OCI-M1 (cell line): Measurements from ENCODE around the gene RADIL.

Experiments used
- DNase-seq: peaks from one replicate; lab custom pipeline; 2025; lab: John Stamatoyannopoulos, UW

Gene RADIL

GRCh38 chr7:4882169-4883032 lies 1.1 kb downstream of the RADIL start:
- no peak for DNase-seq

GRCh38 chr7:4880218-4880617 lies 3.3 kb downstream of the RADIL start:
- no peak for DNase-seq

- DNase-seq, result no peak
Measured at GRCh38 chr7:4879396-4880081, 4.0 kb downstream of the RADIL start.

DNA sequence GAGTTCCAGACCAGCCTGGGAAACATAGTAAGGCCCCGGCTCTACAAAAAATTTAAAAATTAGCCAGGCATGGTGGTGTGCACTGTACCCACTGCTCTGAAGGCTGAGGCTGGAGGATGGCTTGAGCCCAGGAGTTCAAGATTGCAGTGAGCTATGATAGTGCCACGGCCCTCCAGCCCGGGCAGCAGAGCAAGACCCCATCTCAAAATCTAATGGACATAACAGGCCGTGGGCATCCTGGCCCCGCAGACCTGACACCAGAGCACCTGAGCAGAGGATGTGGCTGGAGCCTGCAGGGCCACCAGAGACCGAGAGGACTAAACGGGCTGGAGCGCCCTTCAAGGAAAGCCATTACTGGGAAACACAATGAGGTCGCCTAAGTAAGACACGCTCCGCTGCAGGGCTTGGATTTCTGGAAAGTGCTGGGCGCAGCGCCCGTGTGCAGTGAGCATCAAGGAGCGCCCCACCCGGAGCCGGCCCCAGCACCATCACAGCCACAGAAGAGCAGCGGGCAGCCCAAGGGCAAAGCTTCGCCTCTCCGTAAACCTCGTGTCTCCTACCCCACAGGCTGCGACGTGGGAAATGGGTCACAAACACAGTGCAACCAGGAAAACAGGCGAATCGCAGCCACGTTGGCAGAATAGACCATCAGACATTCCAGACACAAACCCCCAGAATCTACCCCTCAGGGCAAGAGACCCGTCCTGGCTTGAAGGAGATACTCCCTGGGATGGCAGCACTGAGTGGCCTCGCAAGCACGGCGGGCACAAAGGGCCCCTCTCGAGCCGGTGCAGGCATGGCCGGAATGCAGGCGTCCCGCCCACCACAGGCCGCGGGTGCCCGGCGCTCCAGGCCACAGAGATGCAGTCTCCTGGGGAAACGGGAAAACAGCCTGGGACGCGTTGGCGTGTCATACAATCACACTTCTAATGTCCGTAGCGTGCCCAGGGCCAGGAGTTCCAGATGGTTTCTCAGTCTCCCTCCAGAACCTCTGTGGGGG lies 4.9 kb downstream of the RADIL start:
- DNase-seq, result no peak

- no peak for DNase-seq
Measured at GRCh38 chr7:4876586-4876985, 6.9 kb downstream of the RADIL start.

DNA sequence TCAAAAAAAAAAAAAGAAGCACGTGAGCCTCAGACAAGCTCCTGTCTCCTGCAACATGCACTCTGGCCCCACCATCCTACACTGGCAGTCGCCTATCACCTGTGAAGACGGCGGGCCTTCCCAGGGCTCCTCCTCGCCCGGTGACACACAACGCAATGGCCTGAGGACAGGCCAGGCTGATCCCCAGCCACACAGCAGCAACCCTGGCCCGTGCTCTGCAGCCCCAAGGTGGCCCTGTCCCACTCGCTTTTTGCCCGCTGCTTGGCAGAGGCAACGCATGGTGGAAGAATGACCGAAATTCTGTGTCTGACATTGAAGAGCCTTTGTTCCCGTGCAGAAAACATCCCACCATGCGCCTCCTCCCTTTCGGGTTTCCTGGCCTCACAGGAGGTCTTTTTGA lies 8.1 kb downstream of the RADIL start:
- no peak for DNase-seq

GRCh38 chr7:4873071-4873944 lies 10.2 kb downstream of the RADIL start:
- no peak for DNase-seq

- DNase-seq, result no peak
Measured at GRCh38 chr7:4871930-4872675, 11.4 kb downstream of the RADIL start.

DNA sequence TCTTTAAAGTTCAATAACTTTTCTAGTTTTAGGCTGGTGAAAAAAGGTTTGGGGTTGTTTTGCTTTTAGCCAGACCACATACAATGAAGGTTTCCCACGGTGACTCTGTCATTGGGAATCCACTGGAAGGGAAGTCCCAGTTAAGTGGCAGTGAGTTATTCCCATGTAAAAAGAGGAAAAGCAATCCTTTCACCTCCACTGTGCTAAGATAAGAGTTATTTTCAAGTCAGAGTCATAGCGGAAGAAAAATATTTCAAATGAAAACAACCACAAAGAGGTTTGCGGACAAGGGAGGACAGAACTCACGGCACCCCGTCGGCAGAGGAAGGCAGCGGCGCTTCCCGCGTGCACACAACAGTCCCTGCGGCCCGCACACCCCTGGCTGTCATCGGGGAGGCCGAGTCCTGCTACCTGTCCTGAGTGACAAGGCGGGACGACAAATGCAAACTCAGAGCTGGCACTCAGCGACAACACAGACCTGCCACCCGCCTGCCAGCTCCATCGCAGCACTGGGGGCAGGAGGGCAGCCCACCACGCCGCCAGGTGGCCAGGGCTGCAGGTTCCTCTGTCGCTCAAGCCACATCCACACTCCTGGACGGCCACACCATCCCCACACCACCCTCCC lies 12.3 kb downstream of the RADIL start:
- no peak for DNase-seq

DNA sequence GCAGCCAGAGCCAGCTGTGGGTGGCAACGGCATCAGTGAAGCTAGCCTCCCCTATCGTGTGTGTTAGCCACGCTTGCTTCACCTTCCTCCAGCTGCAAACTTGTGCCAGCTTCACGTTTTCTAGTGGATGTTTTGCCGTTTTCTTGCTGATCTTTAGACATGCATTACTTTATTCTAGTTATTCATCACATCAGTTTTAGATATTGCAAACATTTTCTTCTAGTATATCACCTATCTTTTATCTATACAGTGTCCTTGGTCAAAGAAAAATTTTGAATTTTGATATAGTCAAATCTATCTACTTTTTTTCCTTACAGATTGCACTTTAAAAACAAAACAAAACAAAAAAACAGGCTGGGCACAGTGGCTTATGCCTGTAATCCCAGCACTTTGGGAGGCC lies 15.0 kb downstream of the RADIL start:
- no peak for DNase-seq

DNA sequence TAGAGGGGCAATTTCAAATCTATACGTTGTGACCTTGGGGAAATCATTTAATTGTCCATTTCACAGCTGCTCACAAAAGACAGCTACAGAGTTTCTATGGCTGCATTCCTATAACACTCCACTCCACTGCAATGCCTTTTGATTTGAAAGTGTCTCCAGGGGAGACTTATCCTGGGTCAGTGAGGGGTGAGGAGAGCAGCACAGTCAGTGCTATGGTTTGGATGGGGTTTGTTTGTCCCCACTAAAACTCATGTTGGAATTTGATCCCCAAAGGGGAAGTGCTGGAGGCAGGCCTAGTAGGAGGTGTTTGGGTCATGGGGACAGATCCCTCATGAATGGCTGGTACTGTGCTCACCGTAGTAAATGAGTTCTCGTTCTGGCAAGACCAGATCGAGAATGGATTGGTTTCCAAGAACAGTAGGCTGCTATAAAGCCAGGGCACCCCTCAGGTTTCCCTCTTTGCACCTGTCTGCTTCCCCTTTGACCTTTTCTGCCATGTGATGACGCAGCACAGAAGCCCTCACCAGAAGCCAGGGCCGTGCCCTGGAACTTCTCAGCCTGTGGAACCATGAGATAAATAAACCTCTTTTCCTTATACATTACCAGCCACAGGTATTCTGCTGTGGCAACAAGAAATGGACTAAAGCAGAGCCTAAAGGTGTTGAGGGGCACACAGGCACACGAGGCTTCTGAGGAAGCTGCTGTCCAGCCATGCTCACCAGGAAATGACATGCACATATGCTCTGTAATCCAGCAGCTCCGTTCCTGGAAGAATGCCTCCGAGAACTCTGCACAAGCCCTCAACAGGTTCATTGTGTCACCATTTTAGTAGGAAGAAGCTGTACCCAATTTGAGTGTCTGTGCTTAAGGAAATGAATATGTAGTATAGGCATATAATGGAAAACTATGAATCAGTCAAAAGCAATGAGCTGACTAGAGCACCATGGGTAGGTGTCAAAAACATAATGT lies 16.7 kb downstream of the RADIL start:
- no peak for DNase-seq

- no peak for DNase-seq
Measured at GRCh38 chr7:4862156-4862555, 21.4 kb downstream of the RADIL start.

DNA sequence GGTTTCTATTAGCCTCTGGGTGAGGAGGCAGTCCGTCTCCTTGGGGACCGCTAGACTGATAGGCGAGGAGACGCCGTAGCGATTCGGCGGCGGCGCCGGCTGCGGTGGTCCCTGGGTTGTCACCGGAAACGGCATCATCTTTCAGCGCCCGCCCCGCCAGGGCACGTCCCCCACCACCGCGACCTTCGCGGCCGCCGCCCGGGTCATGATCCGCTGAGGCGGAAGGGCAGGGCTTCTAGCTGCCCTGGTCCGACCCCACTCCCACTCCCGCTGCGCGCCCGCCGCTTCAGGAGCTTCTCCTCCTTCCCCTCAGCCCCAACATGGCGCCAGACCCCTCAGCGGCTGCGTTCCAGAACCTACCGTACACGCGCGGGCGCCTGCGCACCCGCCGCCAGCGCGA lies 21.8 kb downstream of the RADIL start, which contains the start of gene PAPOLB:
PAPOLB (minus strand) TSS at position 358 of the 400 bp plus-strand sequence; CDS start at position 138, 220 bp downstream.
- DNase-seq, result no peak

DNA sequence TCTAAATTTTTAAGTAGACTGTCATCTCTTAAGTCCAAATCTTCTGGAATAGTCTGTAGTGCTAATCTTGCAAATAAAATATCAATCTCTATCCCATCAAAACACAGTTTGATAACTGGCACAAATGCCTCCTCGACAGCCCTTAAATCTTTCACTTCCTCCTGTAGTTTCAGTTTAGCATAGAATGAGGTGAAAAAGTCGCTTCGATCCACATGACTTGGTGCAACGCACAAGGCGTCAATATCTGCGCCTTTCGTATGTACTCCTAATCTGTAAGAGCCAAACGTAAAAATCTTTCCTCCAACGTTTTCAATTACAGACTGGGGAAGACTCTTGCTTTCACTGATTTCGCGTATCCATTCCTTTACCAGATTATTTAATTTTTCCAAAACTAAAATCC lies 22.3 kb downstream of the RADIL start:
- DNase-seq, result no peak

GRCh38 chr7:4857189-4857588 lies 26.3 kb downstream of the RADIL start:
- no peak for DNase-seq

GRCh38 chr7:4856336-4857057 lies 27.0 kb downstream of the RADIL start:
- DNase-seq, result no peak

GRCh38 chr7:4854916-4855315 lies 28.6 kb downstream of the RADIL start:
- DNase-seq, result no peak
